AG04449 (cell line): ENCODE results near the gene DGKB.

Source experiments
- CTCF ChIA-PET: fragments of 350-600 bp; formaldehyde crosslinking; extraction: SDS; loops from one replicate; lab custom pipeline; 2021; ENCODE audit warnings: antibody characterized with exemption; lab: Yijun Ruan, JAX
- POLR2A ChIA-PET: fragments of 400-600, 350-600 bp; formaldehyde crosslinking; extraction: SDS; loops from one replicate; lab custom pipeline; 2020; ENCODE audit warnings: antibody characterized with exemption, inconsistent platforms; lab: Yijun Ruan, JAX
- DNase-seq: peaks from one replicate; pipeline ENCODE4 v3.0.0-alpha.2; 2010; ENCODE audit warnings: low read depth, low spot score
- H3K4me3 ChIP-seq: 2 replicates; pipeline ENCODE4 v1.5.1; 2011; ENCODE audit warnings: low read depth, mild to moderate bottlenecking, control low read depth, low read length
- TF ChIP-seq, protein P1 (sequence below): IDR thresholded peaks from one replicate; pipeline ENCODE4 v1.5.1; 2011; ENCODE audit warnings: mild to moderate bottlenecking, moderate library complexity, low read length, control low read depth, inconsistent platforms; ENCODE audit not compliant: insufficient read depth; ENCODE audit errors: missing control alignments

Gene DGKB

DNA sequence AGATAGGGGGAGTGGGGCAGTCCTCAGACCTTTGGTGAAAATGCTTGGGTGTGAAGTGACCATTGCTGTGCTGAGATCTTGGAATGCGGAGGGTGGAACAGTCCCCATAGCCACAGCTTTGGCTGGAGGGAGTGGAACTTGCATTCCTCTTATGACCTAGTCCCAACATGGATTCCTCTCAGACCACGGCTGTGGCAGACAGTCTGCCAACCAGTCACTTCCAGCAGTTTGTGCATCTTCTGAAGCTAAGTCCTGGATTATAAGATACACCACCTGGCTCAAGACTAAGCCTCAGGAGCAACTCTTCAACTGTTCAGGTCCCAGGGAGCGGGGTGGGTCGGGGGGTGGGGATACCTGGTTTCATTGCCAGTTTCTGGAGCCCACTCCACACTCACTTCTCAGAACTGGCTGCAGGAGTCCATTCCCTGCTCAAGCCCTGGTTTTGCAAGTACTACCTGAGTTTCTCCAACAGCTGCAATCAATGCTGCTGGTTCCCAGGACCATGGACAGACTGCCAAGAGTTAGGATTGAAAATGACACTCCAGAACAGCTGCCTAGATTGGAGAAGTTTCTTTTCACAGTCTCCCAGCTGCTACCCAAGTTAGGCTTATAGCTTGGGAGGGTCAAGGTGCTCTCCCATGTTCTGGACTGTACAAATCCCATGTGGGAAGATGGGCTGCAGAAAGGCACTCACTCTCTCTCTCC lies 29.1 kb upstream of the DGKB start:
- no peak for DNase-seq
- ChIA-PET CTCF (interaction anchor here (1.3 kb wide), 1 partner anchor 213 kb away, joined by 4 read pairs; no protein-coding TSS in a partner anchor), POLR2A (no interaction called here)
- no peak overlapping the region for H3K4me3 ChIP-seq
- TF ChIP-seq, protein P1, sequence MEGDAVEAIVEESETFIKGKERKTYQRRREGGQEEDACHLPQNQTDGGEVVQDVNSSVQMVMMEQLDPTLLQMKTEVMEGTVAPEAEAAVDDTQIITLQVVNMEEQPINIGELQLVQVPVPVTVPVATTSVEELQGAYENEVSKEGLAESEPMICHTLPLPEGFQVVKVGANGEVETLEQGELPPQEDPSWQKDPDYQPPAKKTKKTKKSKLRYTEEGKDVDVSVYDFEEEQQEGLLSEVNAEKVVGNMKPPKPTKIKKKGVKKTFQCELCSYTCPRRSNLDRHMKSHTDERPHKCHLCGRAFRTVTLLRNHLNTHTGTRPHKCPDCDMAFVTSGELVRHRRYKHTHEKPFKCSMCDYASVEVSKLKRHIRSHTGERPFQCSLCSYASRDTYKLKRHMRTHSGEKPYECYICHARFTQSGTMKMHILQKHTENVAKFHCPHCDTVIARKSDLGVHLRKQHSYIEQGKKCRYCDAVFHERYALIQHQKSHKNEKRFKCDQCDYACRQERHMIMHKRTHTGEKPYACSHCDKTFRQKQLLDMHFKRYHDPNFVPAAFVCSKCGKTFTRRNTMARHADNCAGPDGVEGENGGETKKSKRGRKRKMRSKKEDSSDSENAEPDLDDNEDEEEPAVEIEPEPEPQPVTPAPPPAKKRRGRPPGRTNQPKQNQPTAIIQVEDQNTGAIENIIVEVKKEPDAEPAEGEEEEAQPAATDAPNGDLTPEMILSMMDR: no peak

DNA sequence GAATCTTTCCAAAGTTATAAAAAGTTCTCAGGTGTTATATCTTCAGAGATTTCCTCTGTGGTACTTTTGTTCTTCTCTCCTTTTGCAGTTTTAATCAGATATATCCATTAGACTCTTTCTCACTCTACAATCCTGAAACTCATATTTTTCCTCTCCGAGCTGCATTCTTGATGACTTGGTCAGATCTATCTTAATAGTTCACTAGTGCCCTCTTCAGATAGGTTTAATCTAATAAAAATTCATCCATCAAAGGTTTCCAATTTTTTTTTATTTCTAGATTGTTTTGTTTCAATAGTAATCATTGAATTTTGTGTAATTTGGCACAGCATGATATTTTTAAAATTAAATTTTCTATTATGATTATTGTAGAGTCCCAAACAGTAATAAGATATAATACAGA lies 21.8 kb upstream of the DGKB start:
- CTCF ChIA-PET: interaction anchor here (1.0 to 4.6 kb wide), 12 partner anchors 22 to 233 kb away, joined by 3 to 71 read pairs (median 4); partner anchors contain the start of gene DGKB
- no peak overlapping the region for H3K4me3 ChIP-seq
- DNase-seq: no peak
- POLR2A ChIA-PET: no interaction called here
- TF ChIP-seq, protein P1: no peak

DNA sequence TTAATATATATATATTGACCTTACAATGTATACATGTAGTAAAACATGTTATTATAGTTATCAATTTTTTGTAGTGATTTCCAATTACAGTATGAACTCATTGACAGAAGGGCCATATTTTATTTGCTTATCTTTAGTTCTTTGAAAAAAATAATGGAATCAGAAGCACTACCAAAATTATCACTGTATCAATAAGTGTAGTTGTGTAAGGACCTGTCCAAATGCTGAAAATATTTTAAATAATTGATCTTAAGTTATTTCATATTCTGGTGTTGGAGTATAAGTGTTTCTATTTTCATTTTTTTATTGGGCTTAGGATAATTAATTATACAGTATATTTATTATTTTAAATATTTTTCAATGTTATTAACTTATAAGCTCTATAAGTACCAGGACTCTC lies 8.5 kb upstream of the DGKB start:
- H3K4me3 ChIP-seq: no peak overlapping the region
- ChIA-PET CTCF (interaction anchor here (0.8 kb wide), 1 partner anchor 8 kb away, joined by 3 read pairs; no protein-coding TSS in a partner anchor), POLR2A (no interaction called here)
- no peak for DNase-seq
- TF ChIP-seq, protein P1: no peak

DNA sequence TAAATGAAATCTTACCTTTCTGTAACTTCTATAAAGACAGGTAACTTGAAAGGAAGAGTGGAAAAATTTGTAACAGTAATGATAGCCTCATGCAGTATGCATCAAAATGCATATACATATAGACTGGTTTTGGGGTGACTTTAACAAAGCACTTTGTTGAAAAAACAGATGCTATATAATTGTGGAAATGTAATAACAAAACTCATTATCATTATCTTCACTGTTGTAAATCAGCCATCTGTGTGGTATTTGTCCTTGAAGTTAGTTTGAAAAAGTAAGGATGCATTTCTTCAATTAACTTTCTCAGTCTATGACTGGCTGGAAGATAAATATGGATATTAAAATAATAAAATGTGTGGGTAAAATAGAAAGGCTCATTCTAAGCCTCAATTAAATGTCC lies 6.1 kb upstream of the DGKB start:
- H3K4me3 ChIP-seq: no peak overlapping the region
- DNase-seq: no peak
- ChIA-PET CTCF (no interaction called here), POLR2A (no interaction called here)
- TF ChIP-seq, protein P1: no peak

DNA sequence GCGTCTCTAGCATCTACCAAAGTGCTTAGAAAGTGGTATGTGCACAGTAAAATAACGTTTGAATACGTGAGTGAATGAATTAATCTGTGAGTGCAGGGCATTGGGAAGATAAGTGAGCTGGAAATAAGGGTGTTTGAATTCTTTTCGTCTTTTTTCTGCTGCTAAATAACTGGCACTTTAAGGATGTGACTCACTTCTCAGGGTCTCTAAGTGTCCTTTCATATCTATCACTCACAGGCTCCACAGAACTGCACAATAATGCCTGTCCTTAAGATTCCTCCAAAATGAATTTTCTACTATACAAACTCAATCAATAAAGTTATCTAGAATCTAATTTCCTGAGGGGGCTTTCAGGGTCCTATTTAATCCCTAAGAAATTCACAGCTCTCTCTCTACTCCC lies 3.2 kb upstream of the DGKB start:
- DNase-seq: no peak
- ChIA-PET POLR2A (no interaction called here), CTCF (no interaction called here)
- TF ChIP-seq, protein P1: no peak
- no peak overlapping the region for H3K4me3 ChIP-seq

DNA sequence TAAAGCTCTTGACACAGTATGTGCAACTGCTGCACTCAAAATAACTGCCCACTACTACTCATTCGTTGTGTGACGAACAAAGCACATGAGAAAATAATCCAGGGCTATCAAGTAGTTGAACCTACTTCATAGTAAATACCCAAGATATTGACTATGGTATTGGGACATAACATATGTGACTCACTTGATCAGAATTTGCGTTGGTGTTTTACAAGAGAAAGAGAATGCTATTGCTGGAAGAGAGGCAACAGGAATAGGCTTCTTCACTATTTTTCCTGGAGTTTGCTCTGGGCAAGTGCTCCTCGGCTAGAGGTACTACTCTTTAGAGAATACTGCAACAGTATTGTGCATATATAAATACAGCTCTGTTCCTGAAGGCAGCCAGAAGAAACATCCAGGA lies 2.5 kb downstream of the DGKB start:
- TF ChIP-seq, protein P1: no peak
- ChIA-PET CTCF (no interaction called here), POLR2A (no interaction called here)
- H3K4me3 ChIP-seq: no peak overlapping the region
- DNase-seq: no peak
